GM12801 (cell line): ENCODE measurements around the gene ANKRD6.

Experiments
- TF ChIP-seq, protein P1 (sequence below): IDR thresholded peaks from one replicate; pipeline ENCODE4 v1.5.1; 2011; ENCODE audit warnings: control low read depth; ENCODE audit not compliant: insufficient read length; ENCODE audit errors: extremely low read depth

The ANKRD6 gene

DNA sequence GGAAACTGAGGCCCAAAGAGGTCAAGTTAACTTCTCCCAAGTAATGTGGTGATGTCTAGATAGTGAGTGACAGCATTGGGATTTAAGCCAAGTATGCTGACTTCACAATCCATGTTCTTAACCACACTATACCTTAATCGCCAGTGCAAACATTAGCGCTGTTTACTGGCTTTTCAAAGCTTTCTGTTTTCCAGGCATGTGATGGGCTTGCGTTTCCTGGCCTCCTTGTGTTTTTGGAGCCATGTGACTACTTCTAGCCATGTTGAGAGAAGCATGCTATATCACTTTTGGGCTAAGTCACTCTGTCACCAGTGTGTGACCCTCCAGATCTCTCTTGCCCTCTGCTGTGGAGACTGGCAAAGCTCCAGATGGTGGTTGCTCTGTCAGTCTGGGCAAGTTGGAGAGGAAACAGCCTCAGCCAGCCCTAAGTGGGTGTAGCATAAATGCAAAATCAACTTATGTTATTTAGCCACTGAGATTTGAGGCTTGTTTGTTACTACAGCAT lies 76.9 kb downstream of the ANKRD6 start:
- TF ChIP-seq, protein P1, sequence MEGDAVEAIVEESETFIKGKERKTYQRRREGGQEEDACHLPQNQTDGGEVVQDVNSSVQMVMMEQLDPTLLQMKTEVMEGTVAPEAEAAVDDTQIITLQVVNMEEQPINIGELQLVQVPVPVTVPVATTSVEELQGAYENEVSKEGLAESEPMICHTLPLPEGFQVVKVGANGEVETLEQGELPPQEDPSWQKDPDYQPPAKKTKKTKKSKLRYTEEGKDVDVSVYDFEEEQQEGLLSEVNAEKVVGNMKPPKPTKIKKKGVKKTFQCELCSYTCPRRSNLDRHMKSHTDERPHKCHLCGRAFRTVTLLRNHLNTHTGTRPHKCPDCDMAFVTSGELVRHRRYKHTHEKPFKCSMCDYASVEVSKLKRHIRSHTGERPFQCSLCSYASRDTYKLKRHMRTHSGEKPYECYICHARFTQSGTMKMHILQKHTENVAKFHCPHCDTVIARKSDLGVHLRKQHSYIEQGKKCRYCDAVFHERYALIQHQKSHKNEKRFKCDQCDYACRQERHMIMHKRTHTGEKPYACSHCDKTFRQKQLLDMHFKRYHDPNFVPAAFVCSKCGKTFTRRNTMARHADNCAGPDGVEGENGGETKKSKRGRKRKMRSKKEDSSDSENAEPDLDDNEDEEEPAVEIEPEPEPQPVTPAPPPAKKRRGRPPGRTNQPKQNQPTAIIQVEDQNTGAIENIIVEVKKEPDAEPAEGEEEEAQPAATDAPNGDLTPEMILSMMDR: no peak

DNA sequence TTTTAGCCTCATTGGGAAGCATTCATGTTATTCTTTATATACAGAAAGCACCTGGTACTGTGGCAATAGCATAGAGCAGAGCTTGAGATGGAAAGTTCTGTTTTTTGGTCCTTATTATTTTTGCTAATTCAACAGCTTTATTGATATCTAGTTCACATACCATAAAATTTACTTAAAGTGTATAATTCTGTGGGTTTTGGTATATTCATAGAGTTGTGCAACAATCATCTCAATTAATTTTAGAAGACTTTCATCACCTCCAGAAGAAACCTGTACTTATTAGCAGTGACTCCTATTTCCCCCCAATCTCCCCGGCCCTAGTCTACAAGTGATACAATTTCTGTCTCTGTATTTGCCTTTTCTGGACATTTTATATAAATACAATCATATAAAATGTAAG lies 77.4 kb downstream of the ANKRD6 start:
- TF ChIP-seq, protein P1: no peak

DNA sequence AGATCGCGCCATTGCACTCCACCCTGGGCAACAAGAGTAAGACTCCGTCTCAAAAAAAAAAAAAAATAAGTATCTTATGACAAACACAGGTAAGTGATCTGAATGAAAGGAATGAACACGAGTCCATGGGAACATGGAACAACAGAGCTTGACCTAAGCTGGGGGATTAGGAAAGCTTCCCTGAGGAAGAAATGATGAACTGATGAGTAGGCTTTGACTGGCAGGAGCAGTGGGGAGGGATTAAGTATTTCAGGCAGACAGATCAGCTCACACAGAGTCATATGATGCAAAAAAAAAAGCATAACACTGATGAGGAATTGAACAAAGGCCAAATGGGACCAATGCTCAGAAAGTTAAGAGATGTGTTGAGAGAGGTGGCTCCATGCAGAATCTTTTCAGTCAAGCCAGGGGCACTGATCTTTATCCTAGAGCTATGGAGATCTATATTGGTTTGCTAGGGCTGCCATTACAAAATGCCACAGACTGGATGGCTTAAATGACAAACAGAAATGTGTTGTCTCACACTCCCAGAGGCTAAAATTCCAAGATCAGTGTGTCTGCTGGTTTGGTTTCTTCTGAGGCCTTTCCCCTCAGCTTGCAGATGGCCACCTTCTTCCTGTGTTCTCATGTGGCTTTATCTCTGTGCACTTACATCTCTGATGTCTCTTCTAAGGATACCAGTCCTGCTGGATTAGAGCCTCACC lies 85.6 kb downstream of the ANKRD6 start:
- TF ChIP-seq, protein P1: no peak

DNA sequence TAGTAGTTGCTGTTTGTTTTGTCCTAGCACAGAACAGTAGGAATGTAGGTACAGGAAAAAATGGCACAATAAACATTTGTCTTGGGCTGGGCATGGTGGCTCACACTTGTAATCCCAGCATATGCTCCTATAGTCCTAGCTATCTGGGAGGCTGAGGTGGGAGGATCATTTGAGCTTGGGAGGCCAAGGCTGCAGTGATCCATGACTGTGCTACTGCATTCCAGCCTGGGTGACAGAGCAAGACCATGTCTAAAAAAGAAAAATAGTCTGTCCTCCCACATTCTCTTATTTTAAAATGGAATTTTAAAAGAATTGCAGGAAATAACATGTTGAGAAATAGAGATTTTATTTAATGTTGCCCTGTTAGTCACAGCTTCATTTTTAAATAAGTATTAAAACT lies 87.8 kb downstream of the ANKRD6 start:
- TF ChIP-seq, protein P1: no peak

DNA sequence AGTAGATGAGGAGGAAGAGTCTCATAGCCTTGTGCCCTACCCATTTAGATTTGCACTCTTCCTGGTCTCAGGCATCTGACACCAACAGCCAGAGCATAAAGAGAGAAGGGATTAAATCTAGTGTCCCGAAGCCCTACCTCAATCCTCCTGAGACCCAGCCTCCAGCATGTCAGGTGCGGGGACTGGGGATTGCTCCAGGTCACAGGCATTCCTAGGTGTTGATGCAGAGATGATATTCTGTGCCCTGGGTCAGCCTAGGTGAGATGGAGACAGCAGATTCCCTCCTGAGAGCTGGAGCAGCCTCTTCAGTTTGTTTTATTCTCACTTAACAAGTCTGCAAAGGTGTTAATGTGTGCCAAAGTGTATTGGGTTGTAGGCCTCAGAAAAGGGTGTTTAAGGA lies 89.8 kb downstream of the ANKRD6 start:
- TF ChIP-seq, protein P1: no peak

DNA sequence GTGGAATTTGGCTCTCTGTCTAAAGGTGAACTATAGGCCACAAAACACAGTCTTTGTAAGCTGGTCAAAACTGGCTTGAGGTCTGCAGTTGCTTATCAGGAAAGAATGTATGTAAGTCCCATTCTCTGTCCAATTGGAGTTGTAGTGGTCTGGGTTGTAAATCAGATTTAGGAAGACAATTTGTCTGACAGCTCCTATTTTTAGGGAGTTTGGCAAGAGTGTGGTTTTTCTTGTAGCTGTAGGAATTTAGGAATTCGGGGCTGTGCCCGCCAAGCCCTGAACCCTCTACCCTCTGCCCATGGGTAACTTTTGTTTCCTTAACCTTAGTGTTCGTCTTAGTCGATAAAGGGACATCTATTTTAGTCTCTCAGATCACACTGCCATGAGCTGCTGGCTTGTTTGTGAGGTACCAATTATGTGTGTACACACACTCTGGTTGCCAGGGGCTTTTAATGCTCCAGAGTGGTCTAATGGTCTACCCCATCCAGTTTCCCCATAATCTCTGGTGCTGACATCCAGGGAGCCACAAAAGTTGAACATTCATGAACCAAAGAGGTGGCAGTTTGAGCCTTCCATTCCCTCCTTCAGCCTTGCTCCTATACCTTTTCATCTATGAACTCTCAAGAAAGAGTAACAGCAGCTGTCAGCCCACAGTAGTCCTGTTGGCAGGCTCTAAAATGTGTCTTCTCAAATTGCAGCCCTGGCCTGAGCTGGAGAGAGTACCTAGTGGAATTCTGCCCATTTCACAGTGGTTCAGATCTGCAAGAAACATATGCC lies 93.0 kb downstream of the ANKRD6 start:
- TF ChIP-seq, protein P1: no peak

DNA sequence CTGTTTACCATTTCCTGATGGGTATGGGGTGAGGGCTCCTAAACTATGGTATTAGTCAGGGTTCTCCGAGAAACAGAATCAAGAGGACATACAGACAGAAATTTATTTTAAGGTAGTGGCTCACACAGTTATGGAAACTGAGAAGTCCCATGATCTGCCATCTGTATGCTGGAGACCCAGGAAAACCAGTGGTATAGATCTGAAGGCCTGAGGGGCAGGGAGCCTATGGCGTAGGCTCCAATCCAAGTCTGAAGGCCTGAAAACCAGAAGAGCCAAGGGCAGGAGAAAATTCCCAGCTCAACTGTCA lies 93.6 kb downstream of the ANKRD6 start:
- TF ChIP-seq, protein P1: no peak
